H4 (cell line): Measurements from ENCODE around the gene TTYH2. TPM values are rescaled to one million over a fixed set of nuclear protein-coding genes. Genes with fewer than 3 reads are reported as not detected.

Source experiments
- DNase-seq: peaks from one replicate; pipeline ENCODE4 v3.0.0-alpha.2; 2015; ENCODE audit warnings: low spot score
- total RNA-seq: library from RNA; depleted of rRNA; stranded (reverse); fragments of >200 nt; shearing (Covaris generic); gene quantifications from 2 replicates; pipeline ENCODE4 v1.2.3, GENCODE V29; 2014

The TTYH2 gene
- total RNA-seq, 1 experiment from 2014 or later, result 3.0 TPM

- DNase-seq, result no peak
Measured at GRCh38 chr17:74215342-74215727, 2.0 kb downstream of the TTYH2 start.

- DNase-seq, result no peak
Measured at GRCh38 chr17:74216505-74216904, 3.1 kb downstream of the TTYH2 start.

GRCh38 chr17:74217037-74217730 is 3.8 kb downstream of the TTYH2 start:
- DNase-seq, result no peak

- no peak for DNase-seq
Measured at GRCh38 chr17:74217888-74218287, 4.5 kb downstream of the TTYH2 start.

GRCh38 chr17:74218436-74218835 is 5.1 kb downstream of the TTYH2 start:
- DNase-seq, result no peak

GRCh38 chr17:74219576-74220133 is 6.3 kb downstream of the TTYH2 start:
- DNase-seq, result no peak

- DNase-seq, result no peak
Measured at GRCh38 chr17:74220219-74220618, 6.8 kb downstream of the TTYH2 start.

- no peak for DNase-seq
Measured at GRCh38 chr17:74220946-74221818, 7.8 kb downstream of the TTYH2 start.

- no peak for DNase-seq
Measured at GRCh38 chr17:74222399-74222798, 9.0 kb downstream of the TTYH2 start.

- DNase-seq, result no peak
Measured at GRCh38 chr17:74223901-74224300, 10.5 kb downstream of the TTYH2 start.

- DNase-seq, result no peak
Measured at GRCh38 chr17:74224959-74225725, 11.8 kb downstream of the TTYH2 start.

GRCh38 chr17:74226252-74226651 is 12.9 kb downstream of the TTYH2 start:
- no peak for DNase-seq

GRCh38 chr17:74227271-74228080 is 14.1 kb downstream of the TTYH2 start:
- no peak for DNase-seq

GRCh38 chr17:74228306-74228978 is 15.1 kb downstream of the TTYH2 start:
- DNase-seq, result no peak

GRCh38 chr17:74230896-74231295 is 17.5 kb downstream of the TTYH2 start:
- no peak for DNase-seq

GRCh38 chr17:74231928-74232907 is 18.8 kb downstream of the TTYH2 start:
- no peak for DNase-seq

GRCh38 chr17:74233937-74234336 is 20.6 kb downstream of the TTYH2 start:
- DNase-seq, result no peak

GRCh38 chr17:74234486-74234885 is 21.1 kb downstream of the TTYH2 start:
- no peak for DNase-seq

- DNase-seq, result no peak
Measured at GRCh38 chr17:74235040-74235581, 21.7 kb downstream of the TTYH2 start.
